Dermis microvascular lymphatic vessel endothelial cell (primary cell): ENCODE results near the gene ITSN1. TPM values are rescaled to one million over a fixed set of nuclear protein-coding genes. Genes with fewer than 3 reads are reported as not detected.
"Not testable (repeated sequence)": the region's sequence is repeated elsewhere in the genome, so short reads cannot be mapped to it uniquely, and the experiment has no call there.

Source experiments
- DNase-seq, 2 donors: peaks; one replicate each; pipeline versions ENCODE4 v3.0.0 to v3.0.0-alpha.2; 2010; ENCODE audit warnings: low read depth in 2 of 2
- total RNA-seq: library from RNA; depleted of rRNA; stranded (reverse); fragments of >200 nt; gene quantifications from 2 replicates; pipeline ENCODE4 v1.2.1, GENCODE V29; 2014

Gene ITSN1
- total RNA-seq, 1 donor from 2014 or later, result 46.7 TPM

- not testable (repeated sequence) for DNase-seq
Measured at GRCh38 chr21:33729139-33729538, 86.8 kb downstream of the ITSN1 start.

- peak in 1 of 2 donors; percentile 11 for DNase-seq
Measured at GRCh38 chr21:33729641-33730040, 87.3 kb downstream of the ITSN1 start.

- no peak for DNase-seq
Measured at GRCh38 chr21:33731447-33731846, 89.1 kb downstream of the ITSN1 start.

- no peak for DNase-seq
Measured at GRCh38 chr21:33732038-33732437, 89.7 kb downstream of the ITSN1 start.

GRCh38 chr21:33733601-33734000 lies 91.3 kb downstream of the ITSN1 start:
- no peak for DNase-seq

GRCh38 chr21:33734291-33734690 lies 92.0 kb downstream of the ITSN1 start:
- no peak for DNase-seq

GRCh38 chr21:33734818-33735217 lies 92.5 kb downstream of the ITSN1 start:
- no peak for DNase-seq

GRCh38 chr21:33736569-33736968 lies 94.3 kb downstream of the ITSN1 start:
- no peak for DNase-seq

GRCh38 chr21:33739701-33740100 lies 97.4 kb downstream of the ITSN1 start:
- DNase-seq, result no peak

GRCh38 chr21:33747420-33747819 lies 105.1 kb downstream of the ITSN1 start:
- DNase-seq, result no peak

- DNase-seq, result no peak
Measured at GRCh38 chr21:33748903-33749302, 106.6 kb downstream of the ITSN1 start.

GRCh38 chr21:33750017-33750416 lies 107.7 kb downstream of the ITSN1 start:
- DNase-seq, result no peak

GRCh38 chr21:33751120-33751519 lies 108.8 kb downstream of the ITSN1 start:
- no peak for DNase-seq

- no peak for DNase-seq
Measured at GRCh38 chr21:33751533-33751932, 109.2 kb downstream of the ITSN1 start.

GRCh38 chr21:33752260-33752659 lies 110.0 kb downstream of the ITSN1 start:
- no peak for DNase-seq

- DNase-seq, result no peak
Measured at GRCh38 chr21:33753886-33754285, 111.6 kb downstream of the ITSN1 start.

GRCh38 chr21:33754481-33754880 lies 112.2 kb downstream of the ITSN1 start:
- DNase-seq, result no peak

- no peak for DNase-seq
Measured at GRCh38 chr21:33755354-33755753, 113.1 kb downstream of the ITSN1 start.

GRCh38 chr21:33760641-33761440 lies 118.5 kb downstream of the ITSN1 start:
- peak; percentile 37 to 59 for DNase-seq

- DNase-seq, result peak; percentile 94 to 97
Measured at GRCh38 chr21:33761441-33762036, 119.2 kb downstream of the ITSN1 start.

- DNase-seq, result peak in 1 of 2 donors; percentile 36
Measured at GRCh38 chr21:33762803-33763581, 120.7 kb downstream of the ITSN1 start.

- DNase-seq, result no peak
Measured at GRCh38 chr21:33763582-33763899, 121.2 kb downstream of the ITSN1 start.
